NCI-H524 treated with DMSO at 0.1 percent for 48 hours (cell line): ENCODE measurements around the gene IBA57.
A peak's percentile ranks its signal among the peaks of the same experiment; 100 is the strongest.

Source experiments
- DNase-seq: peaks from one replicate; lab custom pipeline; 2025; lab: John Stamatoyannopoulos, UW

The IBA57 gene

GRCh38 chr1:228156941-228157728 is 8.5 kb upstream of the IBA57 start:
- no peak for DNase-seq

- no peak for DNase-seq
Observed at GRCh38 chr1:228157729-228158126, 7.9 kb upstream of the IBA57 start.

GRCh38 chr1:228158151-228159007 is 7.2 kb upstream of the IBA57 start:
- DNase-seq, result no peak

GRCh38 chr1:228159008-228159665 is 6.5 kb upstream of the IBA57 start:
- no peak for DNase-seq

GRCh38 chr1:228160201-228160761 is 5.3 kb upstream of the IBA57 start:
- DNase-seq, result no peak

- peak; percentile 69 for DNase-seq
Observed at GRCh38 chr1:228161362-228161761, 4.2 kb upstream of the IBA57 start.

- DNase-seq, result peak; percentile 77
Observed at GRCh38 chr1:228161866-228162265, 3.7 kb upstream of the IBA57 start.

GRCh38 chr1:228162286-228163006 is 3.2 kb upstream of the IBA57 start:
- DNase-seq, result peak; percentile 11

- DNase-seq, result no peak
Observed at GRCh38 chr1:228163007-228163753, 2.4 kb upstream of the IBA57 start.

- DNase-seq, result no peak
Observed at GRCh38 chr1:228163776-228164519, 1.7 kb upstream of the IBA57 start.

GRCh38 chr1:228164561-228165371 is 838 bp upstream of the IBA57 start:
- DNase-seq, result no peak

- DNase-seq, result peak; percentile 12
Observed at GRCh38 chr1:228166170-228166936, 749 bp downstream of the IBA57 start.

GRCh38 chr1:228168563-228169270 is 3.1 kb downstream of the IBA57 start:
- DNase-seq, result no peak

GRCh38 chr1:228169345-228169744 is 3.7 kb downstream of the IBA57 start:
- DNase-seq, result no peak

- DNase-seq, result no peak
Observed at GRCh38 chr1:228170666-228171065, 5.1 kb downstream of the IBA57 start.

GRCh38 chr1:228171221-228171891 is 5.8 kb downstream of the IBA57 start:
- no peak for DNase-seq
